ENCODE measurements around the gene CKMT1A.
"Not testable (repeated sequence)": the region's sequence is repeated elsewhere in the genome, so short reads cannot be mapped to it uniquely, and the experiment has no call there.

CKMT1A gene

DNA sequence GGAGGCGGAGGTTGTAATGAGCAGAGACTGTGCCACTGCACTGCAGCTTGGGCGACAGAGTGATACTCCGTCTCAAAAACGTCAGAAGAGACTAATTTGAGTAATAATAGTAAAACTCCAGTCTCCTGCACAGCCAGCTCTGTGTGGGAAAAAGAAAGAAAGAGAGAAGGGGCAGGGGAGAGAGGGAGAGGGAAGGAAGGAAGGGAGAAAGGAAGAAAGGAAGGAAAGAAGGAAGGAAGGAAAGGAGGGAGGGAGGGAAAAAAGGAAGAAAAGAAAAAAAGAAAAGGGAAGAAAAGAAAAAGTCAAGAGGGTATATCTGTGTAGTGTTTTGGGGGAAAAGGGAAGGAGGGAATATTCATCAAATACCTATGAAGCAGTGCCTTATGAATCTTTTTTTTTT, 29.5 kb downstream of the CKMT1A start:
- no peaks in the 10 kb centered on the region for H3K9me3 ChIP-seq (ENCODE audit: insufficient read depth, low read length)
- no peak overlapping the region for H3K4me2 ChIP-seq (ENCODE audit: low read length)
- no peak overlapping the region for H3K4me3 ChIP-seq (ENCODE audit: low read length)

GRCh38 chr15:43726306-43726705, 32.6 kb downstream of the CKMT1A start:
- not testable (repeated sequence) for H3K4me1 ChIP-seq (ENCODE audit: low read length); H3K79me2 ChIP-seq (ENCODE audit: low read length); H3K27ac ChIP-seq (ENCODE audit: low read length); H4K20me1 ChIP-seq (ENCODE audit: insufficient read depth, low read length); H3K9me3 ChIP-seq (ENCODE audit: insufficient read depth, low read length); H3K9ac ChIP-seq (ENCODE audit: low read length); H3K27me3 ChIP-seq (ENCODE audit: low read depth, low read length); H2AFZ ChIP-seq (ENCODE audit: low read depth, low read length); H3K4me2 ChIP-seq (ENCODE audit: low read length); H3K4me3 ChIP-seq (ENCODE audit: low read length); H3K36me3 ChIP-seq (replicated peaks; ENCODE audit: low read depth, low read length)

More for the DNA sequence above, 29.5 kb downstream of the CKMT1A start:
- no peak overlapping the region for H3K9ac ChIP-seq (ENCODE audit: low read length)
- no peaks in the 10 kb centered on the region for H3K79me2 ChIP-seq (ENCODE audit: low read length)
- H3K27me3 ChIP-seq (ENCODE audit: low read depth, low read length) = no peaks in the 10 kb centered on the region
- H3K36me3 ChIP-seq (replicated peaks; ENCODE audit: low read depth, low read length) = no peaks in the 10 kb centered on the region
- H4K20me1 ChIP-seq (ENCODE audit: insufficient read depth, low read length) = no peaks in the 10 kb centered on the region
- no peak overlapping the region for H2AFZ ChIP-seq (ENCODE audit: low read depth, low read length)
- no peak overlapping the region for H3K27ac ChIP-seq (ENCODE audit: low read length)
- H3K4me1 ChIP-seq (ENCODE audit: low read length) = no peaks in the 10 kb centered on the region
- TF ChIP-seq CTCF (IDR thresholded peaks at IDR 0.05; ENCODE audit: low read depth, low read length) (no peak), EZH2phosphoT487 (IDR thresholded peaks at IDR 0.05; ENCODE audit: low read depth) (no peak)

DNA sequence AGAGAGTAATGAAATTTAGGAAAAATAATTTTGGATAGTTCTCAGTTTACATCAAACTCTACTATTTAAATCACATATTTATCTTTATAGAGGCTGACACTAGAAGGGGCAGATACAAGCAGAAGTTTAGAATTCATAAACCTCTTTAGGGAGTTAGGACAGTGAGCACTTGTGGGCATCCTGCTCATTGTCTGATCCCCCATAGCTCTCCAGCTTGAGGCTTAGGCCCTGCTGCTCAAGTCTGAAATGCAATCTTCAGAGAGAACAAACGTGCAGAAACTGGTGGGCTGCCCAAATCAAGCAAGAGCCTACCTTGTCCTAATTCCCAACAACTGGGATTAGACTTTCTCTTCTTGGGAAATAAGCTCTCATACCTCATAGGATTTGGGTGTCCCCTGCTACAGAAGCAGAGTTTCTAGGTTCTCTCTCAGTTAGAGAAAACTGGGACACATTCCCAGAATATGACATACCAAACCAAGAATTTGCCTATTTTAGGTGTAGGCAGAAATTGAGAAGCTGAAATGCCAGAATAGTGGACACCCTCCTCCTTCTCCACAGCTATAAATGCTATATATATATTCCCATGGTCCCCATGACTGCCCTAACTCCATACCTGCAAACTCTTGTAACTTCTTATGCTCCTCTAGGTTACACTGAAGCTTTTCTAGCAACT, 34.5 kb downstream of the CKMT1A start:
- not testable (repeated sequence) for H3K79me2 ChIP-seq (ENCODE audit: low read length); H3K4me2 ChIP-seq (ENCODE audit: low read length); H4K20me1 ChIP-seq (ENCODE audit: insufficient read depth, low read length); H3K9me3 ChIP-seq (ENCODE audit: insufficient read depth, low read length); H3K4me3 ChIP-seq (ENCODE audit: low read length); H3K36me3 ChIP-seq (replicated peaks; ENCODE audit: low read depth, low read length); H3K9ac ChIP-seq (ENCODE audit: low read length); H3K4me1 ChIP-seq (ENCODE audit: low read length); H3K27me3 ChIP-seq (ENCODE audit: low read depth, low read length); H2AFZ ChIP-seq (ENCODE audit: low read depth, low read length); H3K27ac ChIP-seq (ENCODE audit: low read length)

DNA sequence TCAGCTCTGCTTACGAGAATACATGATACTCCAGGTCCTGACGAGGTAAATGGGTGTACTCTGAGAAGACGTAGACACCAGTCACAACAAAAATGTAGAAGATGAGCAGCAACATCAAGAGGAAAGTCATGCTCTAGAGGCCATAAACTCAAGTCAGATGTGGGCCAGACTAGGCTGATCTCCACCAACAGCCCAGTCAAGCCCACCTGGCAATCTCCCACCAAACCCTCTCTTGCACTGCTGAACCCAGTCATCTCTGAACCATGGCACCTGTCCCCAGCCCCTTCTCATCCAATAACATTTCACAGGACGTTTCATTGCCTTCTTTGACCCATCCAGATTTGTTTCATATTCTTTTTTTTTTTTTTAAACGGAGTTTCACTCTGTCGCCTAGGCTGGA, 41.8 kb downstream of the CKMT1A start:
- Histone ChIP-seq H3K4me2 (ENCODE audit: low read length) (peak overlapping the region; percentile 52), H3K9ac (ENCODE audit: low read length) (no peak overlapping the region), H3K4me3 (ENCODE audit: low read length) (no peak overlapping the region; the same call in 1 of the 2 replicates), H3K9me3 (ENCODE audit: insufficient read depth, low read length) (no peaks in the 10 kb centered on the region), H3K27me3 (ENCODE audit: low read depth, low read length) (no peaks in the 10 kb centered on the region), H3K4me1 (ENCODE audit: low read length) (peaks cover 6% of the 10 kb centered on the region), H2AFZ (ENCODE audit: low read depth, low read length) (no peak overlapping the region), H3K27ac (ENCODE audit: low read length) (no peak overlapping the region), H4K20me1 (ENCODE audit: insufficient read depth, low read length) (no peaks in the 10 kb centered on the region), H3K36me3 (replicated peaks; ENCODE audit: low read depth, low read length) (no peaks in the 10 kb centered on the region), H3K79me2 (ENCODE audit: low read length) (no peaks in the 10 kb centered on the region)
- TF ChIP-seq EZH2phosphoT487 (IDR thresholded peaks at IDR 0.05; ENCODE audit: low read depth) = no peak
- TF ChIP-seq CTCF (IDR thresholded peaks at IDR 0.05; ENCODE audit: low read depth, low read length) = no peak

GRCh38 chr15:43746245-43746902, 52.7 kb downstream of the CKMT1A start, which contains the start of gene PDIA3:
PDIA3 (plus strand) TSS chr15:43746438; CDS start chr15:43746540, 102 bp downstream.
- H2AFZ ChIP-seq (ENCODE audit: low read depth, low read length); H3K9me3 ChIP-seq (ENCODE audit: insufficient read depth, low read length); H3K27me3 ChIP-seq (ENCODE audit: low read depth, low read length): not testable (repeated sequence)
- peaks cover 38% of the 10 kb centered on the region for H4K20me1 ChIP-seq (ENCODE audit: insufficient read depth, low read length)
- peak within 1 kb of the TSS; percentile 91 for H3K4me3 ChIP-seq (ENCODE audit: low read length)
- peak within 1 kb of the TSS; percentile 82 for H3K27ac ChIP-seq (ENCODE audit: low read length)
- H3K4me1 ChIP-seq (ENCODE audit: low read length) = peaks cover 44% of the 10 kb centered on the region
- H3K36me3 ChIP-seq (replicated peaks; ENCODE audit: low read depth, low read length) = peaks cover 10% of the 10 kb centered on the region
- peak within 1 kb of the TSS; percentile 82 for H3K4me2 ChIP-seq (ENCODE audit: low read length)
- H3K79me2 ChIP-seq (ENCODE audit: low read length) = peaks cover 56% of the 10 kb centered on the region
- H3K9ac ChIP-seq (ENCODE audit: low read length) = peak within 1 kb of the TSS; percentile 99

DNA sequence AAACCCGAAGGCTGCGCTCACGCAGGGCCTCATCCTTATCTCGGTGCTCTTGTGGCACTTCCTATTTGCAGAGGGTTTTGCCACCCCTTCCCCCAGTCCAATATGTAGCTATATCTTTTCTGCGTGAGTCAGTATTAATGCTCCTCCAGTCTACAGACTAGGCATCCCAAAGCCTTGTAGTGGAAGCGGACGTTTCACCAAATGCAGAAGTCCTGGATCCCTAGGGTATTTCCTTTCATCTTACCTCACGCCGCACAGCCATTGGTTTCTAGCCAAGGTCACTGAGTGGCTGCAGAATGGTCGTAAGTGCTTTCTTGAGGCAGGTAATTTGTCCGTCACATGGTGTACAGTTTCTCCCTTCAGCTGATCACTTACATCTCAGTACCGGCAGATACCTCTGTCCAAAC, 53.2 kb downstream of the CKMT1A start:
- H2AFZ ChIP-seq (ENCODE audit: low read depth, low read length); H3K27me3 ChIP-seq (ENCODE audit: low read depth, low read length); H3K9me3 ChIP-seq (ENCODE audit: insufficient read depth, low read length): not testable (repeated sequence)
- H3K9ac ChIP-seq (ENCODE audit: low read length) = peak overlapping the region; percentile 99
- H3K27ac ChIP-seq (ENCODE audit: low read length) = peak overlapping the region; percentile 82
- H3K4me3 ChIP-seq (ENCODE audit: low read length) = peak overlapping the region; percentile 91
- H3K4me1 ChIP-seq (ENCODE audit: low read length) = peaks cover 49% of the 10 kb centered on the region
- peaks cover 16% of the 10 kb centered on the region for H3K36me3 ChIP-seq (replicated peaks; ENCODE audit: low read depth, low read length)
- H4K20me1 ChIP-seq (ENCODE audit: insufficient read depth, low read length) = peaks cover 44% of the 10 kb centered on the region
- peaks cover 61% of the 10 kb centered on the region for H3K79me2 ChIP-seq (ENCODE audit: low read length)
- H3K4me2 ChIP-seq (ENCODE audit: low read length) = peak overlapping the region; percentile 82

All from OCI-LY3 (cell line).